T-cell (primary cell): ENCODE data around the gene ABL1. TPM values are rescaled to one million over a fixed set of nuclear protein-coding genes. Genes with fewer than 3 reads are reported as not detected.

Experiments
- ATAC-seq, 4 experiments: fragments of 200-7000 bp in 3 of 4; fragments of 150-1000 bp in 1 of 4; cut with Tn5 transposase; replicated peaks in 1 of 4; 1 replicate in 3 of 4; 2 replicates in 1 of 4; pipeline ENCODE4 v1.10.0; 2021; ENCODE audit warnings: moderate library complexity in 3 of 4, mild to moderate bottlenecking in 2 of 4, moderate number of reproducible peaks in 1 of 4
- CTCF ChIA-PET, 2 donors: fragments of 300-600 bp; sonication (Branson Sonifier 250); formaldehyde crosslinking; loops; one replicate each; lab custom pipeline; 2022; ENCODE audit warnings: antibody characterized with exemption in 2 of 2; lab: Charles Lee
- POLR2A ChIA-PET, 2 donors: fragments of 300-600 bp; sonication (Branson Sonifier 250); formaldehyde crosslinking; loops; one replicate each; lab custom pipeline; 2022; ENCODE audit warnings: antibody characterized with exemption in 2 of 2; lab: Charles Lee
- DNase-seq, 35 experiments: peaks; one replicate each; pipeline versions ENCODE4 v3.0.0 to v3.0.0-alpha.2; 2013 to 2023
- H3K27ac ChIP-seq: one replicate; pipeline ENCODE4 v1.5.1; 2013; ENCODE audit warnings: low read length
- H3K27me3 ChIP-seq, 2 experiments: replicated peaks in 1 of 2; 1 replicate in 1 of 2; 2 replicates in 1 of 2; pipeline versions ENCODE4 v1.6.1 to v1.7.0; 2013; ENCODE audit warnings: low read length in 1 of 2, mixed read lengths in 1 of 2; ENCODE audit not compliant: control insufficient read depth in 2 of 2, insufficient read depth in 2 of 2; ENCODE audit errors: extremely low read depth in 1 of 2
- H3K36me3 ChIP-seq, 2 donors: 1 replicate in 1 of 2; 2 replicates in 1 of 2; pipeline versions ENCODE4 v1.6.1 to v1.7.0; 2013; ENCODE audit warnings: low read length in 1 of 2; ENCODE audit not compliant: control insufficient read depth in 2 of 2, insufficient read depth in 1 of 2; ENCODE audit errors: extremely low read depth in 1 of 2
- H3K4me1 ChIP-seq, 2 experiments: 1 replicate in 1 of 2; 2 replicates in 1 of 2; pipeline versions ENCODE4 v1.6.1 to v1.7.0; 2013; ENCODE audit warnings: low read length in 2 of 2, mixed read lengths in 1 of 2; ENCODE audit not compliant: insufficient read depth in 2 of 2, control insufficient read depth in 1 of 2; ENCODE audit errors: extremely low read depth in 1 of 2
- H3K4me3 ChIP-seq, 2 donors: 1 replicate in 1 of 2; 2 replicates in 1 of 2; pipeline versions ENCODE4 v1.5.1 to v1.7.0; 2013; ENCODE audit warnings: mild to moderate bottlenecking in 2 of 2, low read length in 1 of 2, moderate library complexity in 1 of 2; ENCODE audit not compliant: control insufficient read depth in 1 of 2; ENCODE audit errors: extremely low read depth in 1 of 2
- H3K9me3 ChIP-seq: 2 replicates; pipeline ENCODE4 v1.7.0; 2013
- H3K27ac Mint-ChIP-seq, 2 donors: one replicate each; pipeline ENCODE4 v1.8.0; 2020 to 2021; ENCODE audit warnings: mild to moderate bottlenecking in 2 of 2, mixed read lengths in 2 of 2
- H3K27me3 Mint-ChIP-seq, 2 donors: one replicate each; pipeline ENCODE4 v1.8.0; 2021 to 2022; ENCODE audit warnings: mixed read lengths in 2 of 2
- H3K36me3 Mint-ChIP-seq: one replicate; pipeline ENCODE4 v1.8.0; 2021; ENCODE audit warnings: mixed read lengths
- H3K4me1 Mint-ChIP-seq, 3 donors: one replicate each; pipeline ENCODE4 v1.8.0; 2020 to 2022; ENCODE audit warnings: mixed read lengths in 3 of 3, mild to moderate bottlenecking in 1 of 3
- H3K4me3 Mint-ChIP-seq, 3 donors: one replicate each; pipeline ENCODE4 v1.8.0; 2020 to 2022; ENCODE audit warnings: mild to moderate bottlenecking in 3 of 3, mixed read lengths in 3 of 3, moderate library complexity in 3 of 3
- H3K9me3 Mint-ChIP-seq, 3 donors: one replicate each; pipeline ENCODE4 v1.8.0; 2020 to 2022; ENCODE audit warnings: mixed read lengths in 3 of 3
- WGBS: methylation state at CpG from one replicate; pipeline ENCODE4 v1.1.5; 2013; ENCODE audit warnings: missing lambda C conversion rate; ENCODE audit not compliant: insufficient coverage; 5-methylcytosine and 5-hydroxymethylcytosine counted together
- total RNA-seq, 35 experiments: library from RNA in 6 of 35; stranded (reverse) in 6 of 35; fragments of 120-200 nt in 1 of 35; gene quantifications; one replicate each; pipeline versions ENCODE4 v1.2.1 to v1.2.4 and lab custom pipeline; 2013 to 2026

Gene ABL1
- total RNA-seq, 5 donors from 2014 or later (not counting 1 experiment from before 2014, with no cell fraction given) = 33.3 to 40.0 (median 37.7) TPM

GRCh38 chr9:130902204-130903185 is 67.4 kb downstream of the ABL1 start:
- 82% methylated on average over 21 of the region's 27 CpGs for WGBS
- Mint-ChIP-seq H3K27me3 (peaks cover 0 to 13% of the 10 kb centered on the region in 2 donors), H3K4me1 (no peaks in the 10 kb centered on the region), H3K27ac (no peak overlapping the region), H3K36me3 (no peaks in the 10 kb centered on the region), H3K9me3 (no peaks in the 10 kb centered on the region), H3K4me3 (no peak overlapping the region)
- no peak overlapping the region for H3K4me3 ChIP-seq
- H3K27ac ChIP-seq = no peak overlapping the region
- no peaks in the 10 kb centered on the region for H3K36me3 ChIP-seq
- H3K9me3 ChIP-seq = no peaks in the 10 kb centered on the region
- ATAC-seq (no peak), DNase-seq (no peak)
- POLR2A ChIA-PET = no interaction called here
- CTCF ChIA-PET = no interaction called here
- H3K4me1 ChIP-seq = no peaks in the 10 kb centered on the region
- H3K27me3 ChIP-seq = peaks cover 0 to 54% of the 10 kb centered on the region in 2 experiments

GRCh38 chr9:130903194-130904069 is 68.4 kb downstream of the ABL1 start:
- Histone ChIP-seq H3K9me3 (no peaks in the 10 kb centered on the region), H3K4me1 (no peaks in the 10 kb centered on the region), H3K27ac (no peak overlapping the region), H3K27me3 (peaks cover 0 to 54% of the 10 kb centered on the region in 2 experiments), H3K4me3 (no peak overlapping the region), H3K36me3 (no peaks in the 10 kb centered on the region)
- no peaks in the 10 kb centered on the region for H3K4me1 Mint-ChIP-seq
- 70% methylated on average over 25 of the region's 25 CpGs for WGBS
- no peaks in the 10 kb centered on the region for H3K9me3 Mint-ChIP-seq
- no peak for DNase-seq
- no peaks in the 10 kb centered on the region for H3K36me3 Mint-ChIP-seq
- no peak for ATAC-seq
- H3K27ac Mint-ChIP-seq = no peak overlapping the region
- no peak overlapping the region for H3K4me3 Mint-ChIP-seq
- CTCF ChIA-PET = no interaction called here
- H3K27me3 Mint-ChIP-seq = peaks cover 0 to 13% of the 10 kb centered on the region in 2 donors
- POLR2A ChIA-PET = no interaction called here

GRCh38 chr9:130904070-130905044 is 69.3 kb downstream of the ABL1 start:
- no peaks in the 10 kb centered on the region for H3K4me1 Mint-ChIP-seq
- no peak overlapping the region for H3K27ac Mint-ChIP-seq
- 86% methylated on average over 44 of the region's 48 CpGs for WGBS
- Histone ChIP-seq H3K9me3 (no peaks in the 10 kb centered on the region), H3K27me3 (peaks cover 0 to 54% of the 10 kb centered on the region in 2 experiments), H3K4me3 (no peak overlapping the region), H3K36me3 (no peaks in the 10 kb centered on the region), H3K4me1 (no peaks in the 10 kb centered on the region), H3K27ac (no peak overlapping the region)
- no peaks in the 10 kb centered on the region for H3K9me3 Mint-ChIP-seq
- ATAC-seq (no peak), DNase-seq (no peak)
- H3K4me3 Mint-ChIP-seq = no peak overlapping the region
- peaks cover 0 to 13% of the 10 kb centered on the region in 2 donors for H3K27me3 Mint-ChIP-seq
- no peaks in the 10 kb centered on the region for H3K36me3 Mint-ChIP-seq
- POLR2A ChIA-PET = no interaction called here
- CTCF ChIA-PET = no interaction called here

GRCh38 chr9:130905125-130905901 is 70.3 kb downstream of the ABL1 start:
- DNase-seq (no peak), ATAC-seq (no peak)
- Histone ChIP-seq H3K9me3 (no peaks in the 10 kb centered on the region), H3K36me3 (no peaks in the 10 kb centered on the region), H3K27ac (no peak overlapping the region), H3K4me3 (no peak overlapping the region), H3K4me1 (no peaks in the 10 kb centered on the region), H3K27me3 (peaks cover 0 to 44% of the 10 kb centered on the region in 2 experiments)
- WGBS = 84% methylated on average over 15 of the region's 24 CpGs
- ChIA-PET POLR2A (no interaction called here), CTCF (no interaction called here)
- peaks cover 0 to 10% of the 10 kb centered on the region in 2 donors for H3K27me3 Mint-ChIP-seq
- H3K9me3 Mint-ChIP-seq = no peaks in the 10 kb centered on the region
- no peak overlapping the region for H3K27ac Mint-ChIP-seq
- H3K36me3 Mint-ChIP-seq = no peaks in the 10 kb centered on the region
- H3K4me1 Mint-ChIP-seq = no peaks in the 10 kb centered on the region
- no peak overlapping the region for H3K4me3 Mint-ChIP-seq

GRCh38 chr9:130905902-130906734 is 71.1 kb downstream of the ABL1 start:
- Mint-ChIP-seq H3K36me3 (no peaks in the 10 kb centered on the region), H3K4me1 (no peaks in the 10 kb centered on the region), H3K27me3 (peaks cover 0 to 11% of the 10 kb centered on the region in 2 donors), H3K9me3 (no peaks in the 10 kb centered on the region), H3K4me3 (no peak overlapping the region), H3K27ac (no peak overlapping the region)
- no peaks in the 10 kb centered on the region for H3K9me3 ChIP-seq
- DNase-seq (no peak), ATAC-seq (no peak)
- H3K4me3 ChIP-seq = no peak overlapping the region
- WGBS = 86% methylated on average over 10 of the region's 24 CpGs
- peaks cover 0 to 37% of the 10 kb centered on the region in 2 experiments for H3K27me3 ChIP-seq
- no peaks in the 10 kb centered on the region for H3K36me3 ChIP-seq
- POLR2A ChIA-PET = no interaction called here
- H3K4me1 ChIP-seq = no peaks in the 10 kb centered on the region
- CTCF ChIA-PET = no interaction called here
- H3K27ac ChIP-seq = no peak overlapping the region
